WTC11 (cell line): ENCODE results near the gene ADD1. TPM values are rescaled to one million over a fixed set of nuclear protein-coding genes. Genes with fewer than 3 reads are reported as not detected.

Experiments
- ATAC-seq: fragments of 200-7000 bp; cut with Tn5 transposase; 2 replicates; pipeline ENCODE4 v1.10.0; 2021; ENCODE audit warnings: mild to moderate bottlenecking, moderate library complexity
- CTCF ChIA-PET: fragments of 300-600 bp; sonication (Branson Sonifier 250); formaldehyde crosslinking; loops from one replicate; lab custom pipeline; 2021; ENCODE audit warnings: antibody characterized with exemption; lab: Charles Lee
- POLR2A ChIA-PET: fragments of 350-600 bp; sonication (Branson Sonifier 250); formaldehyde crosslinking; loops from one replicate; lab custom pipeline; 2021; ENCODE audit warnings: antibody characterized with exemption; lab: Charles Lee
- DNase-seq: peaks from one replicate; pipeline ENCODE4 v3.0.0; 2021; ENCODE audit warnings: low spot score
- H3K27ac Mint-ChIP-seq: 2 replicates; pipeline ENCODE4 v1.8.0; 2021; ENCODE audit warnings: mixed read lengths
- H3K27me3 Mint-ChIP-seq: 2 replicates; pipeline ENCODE4 v1.8.0; 2021; ENCODE audit warnings: low read depth, mild to moderate bottlenecking, moderate library complexity, mixed read lengths
- H3K36me3 Mint-ChIP-seq: 2 replicates; pipeline ENCODE4 v1.8.0; 2021; ENCODE audit warnings: mixed read lengths
- H3K4me1 Mint-ChIP-seq: 2 replicates; pipeline ENCODE4 v1.8.0; 2022; ENCODE audit warnings: mixed read lengths
- H3K4me3 Mint-ChIP-seq: 2 replicates; pipeline ENCODE4 v1.8.0; 2021; ENCODE audit warnings: mild to moderate bottlenecking, moderate library complexity, mixed read lengths
- H3K9me3 Mint-ChIP-seq: 2 replicates; pipeline ENCODE4 v1.8.0; 2021; ENCODE audit warnings: mixed read lengths
- AFF4 ChIP-seq: sonication (generic); formaldehyde crosslinking; IDR thresholded peaks from 2 replicates; pipeline ENCODE4 v1.8.1; 2023; ENCODE audit warnings: mild to moderate bottlenecking, missing genetic modification reagents, borderline replicate concordance
- AR ChIP-seq: fragments of 250-450 bp; sonication (Bioruptor Pico); IDR thresholded peaks from 2 replicates; pipeline ENCODE4 v1.9.0; 2021; ENCODE audit warnings: mild to moderate bottlenecking
- ATF3 ChIP-seq: sonication (generic); formaldehyde crosslinking; conservative IDR thresholded peaks from 2 replicates; pipeline ENCODE4 v1.8.1; 2022; ENCODE audit warnings: mild to moderate bottlenecking, missing genetic modification reagents
- ATF6 ChIP-seq: sonication (generic); formaldehyde crosslinking; IDR thresholded peaks from 2 replicates; pipeline ENCODE4 v1.8.1; 2023; ENCODE audit warnings: mild to moderate bottlenecking, missing genetic modification reagents
- GABPB1 ChIP-seq: sonication (generic); formaldehyde crosslinking; IDR thresholded peaks from 2 replicates; pipeline ENCODE4 v1.8.1; 2023; ENCODE audit warnings: mild to moderate bottlenecking, missing genetic modification reagents
- GRHL2 ChIP-seq: fragments of 250-450 bp; sonication (Bioruptor Pico); IDR thresholded peaks from 2 replicates; pipeline ENCODE4 v1.8.0; 2022; ENCODE audit warnings: mild to moderate bottlenecking, moderate library complexity; ENCODE audit not compliant: insufficient replicate concordance, severe bottlenecking
- HMGXB4 ChIP-seq: sonication (generic); formaldehyde crosslinking; IDR thresholded peaks from 2 replicates; pipeline ENCODE4 v1.8.1; 2023; ENCODE audit warnings: mild to moderate bottlenecking, moderate library complexity, missing genetic modification reagents
- JAZF1 ChIP-seq: fragments of 250-450 bp; sonication (Bioruptor Pico); IDR thresholded peaks from 2 replicates; pipeline ENCODE4 v1.9.0; 2021; ENCODE audit warnings: moderate library complexity, mild to moderate bottlenecking, inconsistent platforms
- MAX ChIP-seq: sonication (generic); formaldehyde crosslinking; IDR thresholded peaks from 2 replicates; pipeline ENCODE4 v1.8.0; 2022; ENCODE audit warnings: mild to moderate bottlenecking, missing genetic modification reagents
- NR1H2 ChIP-seq: sonication (generic); formaldehyde crosslinking; IDR thresholded peaks from 2 replicates; pipeline ENCODE4 v1.9.0; 2021; ENCODE audit warnings: mild to moderate bottlenecking, moderate library complexity, missing genetic modification reagents
- PRDM15 ChIP-seq: sonication (generic); formaldehyde crosslinking; IDR thresholded peaks from 2 replicates; pipeline ENCODE4 v1.8.0; 2022; ENCODE audit warnings: missing genetic modification reagents
- RORB ChIP-seq: fragments of 250-450 bp; sonication (Bioruptor Pico); IDR thresholded peaks from 2 replicates; pipeline ENCODE4 v1.9.0; 2021; ENCODE audit warnings: mild to moderate bottlenecking
- SMAD4 ChIP-seq: sonication (generic); formaldehyde crosslinking; IDR thresholded peaks from 2 replicates; pipeline ENCODE4 v1.8.0; 2022; ENCODE audit warnings: mild to moderate bottlenecking, missing genetic modification reagents
- SOX15 ChIP-seq: fragments of 250-450 bp; sonication (Bioruptor Pico); IDR thresholded peaks from 2 replicates; pipeline ENCODE4 v1.9.0; 2021; ENCODE audit warnings: mild to moderate bottlenecking
- USF2 ChIP-seq: sonication (generic); formaldehyde crosslinking; IDR thresholded peaks from 2 replicates; pipeline ENCODE4 v1.8.1; 2023; ENCODE audit warnings: mild to moderate bottlenecking, missing genetic modification reagents, moderate library complexity
- ZMAT4 ChIP-seq: fragments of 250-450 bp; sonication (Bioruptor Pico); IDR thresholded peaks from 2 replicates; pipeline ENCODE4 v1.9.0; 2021; ENCODE audit warnings: mild to moderate bottlenecking
- ZNF121 ChIP-seq: sonication (generic); formaldehyde crosslinking; IDR thresholded peaks from 2 replicates; pipeline ENCODE4 v1.8.0; 2023; ENCODE audit warnings: missing genetic modification reagents
- ZNF138 ChIP-seq: sonication (generic); formaldehyde crosslinking; conservative IDR thresholded peaks from 2 replicates; pipeline ENCODE4 v1.8.1; 2022; ENCODE audit warnings: mild to moderate bottlenecking, moderate library complexity, missing genetic modification reagents
- ZNF423 ChIP-seq: fragments of 250-450 bp; sonication (Bioruptor Pico); IDR thresholded peaks from 2 replicates; pipeline ENCODE4 v2.1.2; 2022; ENCODE audit warnings: mild to moderate bottlenecking, moderate library complexity
- total RNA-seq: library from RNA; stranded (reverse); gene quantifications from 3 replicates; pipeline ENCODE4 v1.2.3, GENCODE V29; 2021

ADD1 gene
- total RNA-seq, 1 experiment from 2014 or later: 178 TPM

GRCh38 chr4:2794486-2795299, 49.0 kb upstream of the ADD1 start:
- CTCF ChIA-PET: no interaction called here
- DNase-seq (peak; percentile 12), ATAC-seq (no peak)
- Mint-ChIP-seq H3K9me3 (no peaks in the 10 kb centered on the region), H3K27ac (no peak overlapping the region), H3K4me3 (peak overlapping the region; percentile 76), H3K27me3 (peaks cover 21% of the 10 kb centered on the region), H3K36me3 (no peaks in the 10 kb centered on the region), H3K4me1 (peaks cover 19% of the 10 kb centered on the region)
- TF ChIP-seq SMAD4 (CRISPR knock-in tag) (no peak), ZNF138 (no peak), ZNF423 (CRISPR knock-in tag) (no peak), USF2 (CRISPR knock-in tag) (no peak), GRHL2 (CRISPR knock-in tag) (no peak), ATF6 (no peak), MAX (no peak), GABPB1 (no peak), AFF4 (CRISPR knock-in tag) (no peak), NR1H2 (no peak), ZNF121 (CRISPR knock-in tag) (no peak), PRDM15 (no peak), AR (CRISPR knock-in tag) (no peak), ATF3 (CRISPR knock-in tag) (no peak), RORB (CRISPR knock-in tag) (no peak), ZMAT4 (no peak), HMGXB4 (CRISPR knock-in tag) (no peak), SOX15 (CRISPR knock-in tag) (no peak), JAZF1 (CRISPR knock-in tag) (no peak)
- POLR2A ChIA-PET: no interaction called here
